HG03108 (cell line): ENCODE data around the gene TBP.
A peak's percentile ranks its signal among the peaks of the same experiment; 100 is the strongest.
"Not testable (repeated sequence)": the region's sequence is repeated elsewhere in the genome, so short reads cannot be mapped to it uniquely, and the experiment has no call there.

Source experiments
- ATAC-seq: cut with Tn5 transposase; IDR thresholded peaks from one replicate; pipeline ENCODE4 v1.9.1; 2021; ENCODE audit warnings: moderate library complexity; ENCODE audit not compliant: unreplicated experiment

The TBP gene

GRCh38 chr6:170554013-170554795 lies at the start of gene TBP:
TSS of gene TBP (plus strand) at chr6:170554369. CDS start at chr6:170557030, 2,661 bp downstream.
- peak; percentile 96 for ATAC-seq

GRCh38 chr6:170504479-170504878 lies 49.7 kb upstream of the TBP start:
- no peak for ATAC-seq

- no peak for ATAC-seq
Measured at GRCh38 chr6:170505306-170505705, 48.9 kb upstream of the TBP start.

GRCh38 chr6:170506446-170506845 lies 47.7 kb upstream of the TBP start:
- no peak for ATAC-seq

GRCh38 chr6:170507728-170508127 lies 46.4 kb upstream of the TBP start:
- ATAC-seq = not testable (repeated sequence)

GRCh38 chr6:170508275-170508674 lies 45.9 kb upstream of the TBP start:
- ATAC-seq = not testable (repeated sequence)

GRCh38 chr6:170508892-170509722 lies 45.1 kb upstream of the TBP start:
- ATAC-seq = not testable (repeated sequence)

- no peak for ATAC-seq
Measured at GRCh38 chr6:170509723-170510018, 44.5 kb upstream of the TBP start.

GRCh38 chr6:170510631-170511030 lies 43.5 kb upstream of the TBP start:
- ATAC-seq = no peak

- ATAC-seq = no peak
Measured at GRCh38 chr6:170512249-170512648, 41.9 kb upstream of the TBP start.

GRCh38 chr6:170514908-170515307 lies 39.3 kb upstream of the TBP start:
- ATAC-seq = no peak

- peak; percentile 87 for ATAC-seq
Measured at GRCh38 chr6:170516783-170517616, 37.2 kb upstream of the TBP start.

GRCh38 chr6:170522565-170523183 lies 31.5 kb upstream of the TBP start:
- ATAC-seq = no peak

- ATAC-seq = no peak
Measured at GRCh38 chr6:170523256-170524171, 30.7 kb upstream of the TBP start.

GRCh38 chr6:170524172-170524502 lies 30.0 kb upstream of the TBP start:
- no peak for ATAC-seq

GRCh38 chr6:170525795-170526194 lies 28.4 kb upstream of the TBP start:
- ATAC-seq = no peak

GRCh38 chr6:170527995-170528394 lies 26.2 kb upstream of the TBP start:
- not testable (repeated sequence) for ATAC-seq

- peak; percentile 74 for ATAC-seq
Measured at GRCh38 chr6:170529839-170530469, 24.2 kb upstream of the TBP start.

- no peak for ATAC-seq
Measured at GRCh38 chr6:170532867-170533488, 21.2 kb upstream of the TBP start.
